ENCODE measurements around the gene NEK7.

- TF ChIP-seq CTCF (IDR thresholded peaks at IDR 0.05; ENCODE audit: low read length) (no peak), EZH2 (IDR thresholded peaks at IDR 0.05; ENCODE audit: borderline replicate concordance, low read length) (no peak)
Measured at GRCh38 chr1:198258491-198258890, 101.7 kb downstream of the NEK7 start.

Data from OCI-LY1 (cell line).